OCI-LY3 (cell line): Measurements from ENCODE around the gene ZFR2.

ENCODE experiments used
- H2AFZ ChIP-seq: fragments of 200-600, 300-600 bp; shearing (Covaris generic); 2 replicates; pipeline ENCODE4 v1.6.0; 2014; ENCODE audit warnings: antibody characterized with exemption, low read depth, low read length
- H3K27ac ChIP-seq: fragments of 200-600, 300-600 bp; sonication (generic); 2 replicates; pipeline ENCODE4 v1.5.1; 2014; ENCODE audit warnings: mild to moderate bottlenecking, low read length, moderate library complexity, mixed read lengths
- H3K27me3 ChIP-seq: fragments of 200-600, 300-600 bp; sonication (generic); 2 replicates; pipeline ENCODE4 v1.6.1; 2014; ENCODE audit warnings: low read depth, low read length, mixed read lengths
- H3K36me3 ChIP-seq: fragments of 200-600, 300-600 bp; sonication (generic); replicated peaks from 2 replicates; pipeline ENCODE3; 2014; ENCODE audit warnings: low read depth, low read length, mixed read lengths
- H3K4me1 ChIP-seq: fragments of 300-600, 200-600 bp; sonication (generic); 2 replicates; pipeline ENCODE4 v1.6.1; 2014; ENCODE audit warnings: low read length, mixed read lengths
- H3K4me2 ChIP-seq: fragments of 200-600, 300-600 bp; sonication (generic); 2 replicates; pipeline ENCODE4 v1.6.1; 2014; ENCODE audit warnings: low read length, mixed read lengths
- H3K4me3 ChIP-seq: fragments of 300-600, 200-600 bp; sonication (generic); 2 replicates; pipeline ENCODE4 v1.5.1; 2014; ENCODE audit warnings: antibody characterized with exemption, mild to moderate bottlenecking, low read length, moderate library complexity
- H3K79me2 ChIP-seq: fragments of 300-600, 200-600 bp; shearing (Covaris generic); 2 replicates; pipeline ENCODE4 v1.6.1; 2014; ENCODE audit warnings: mild to moderate bottlenecking, low read length, mixed read lengths
- H3K9ac ChIP-seq: fragments of 300-600, 200-600 bp; shearing (Covaris generic); 2 replicates; pipeline ENCODE4 v1.6.0; 2014; ENCODE audit warnings: mild to moderate bottlenecking, low read length, moderate library complexity
- H3K9me3 ChIP-seq: fragments of 200-600, 300-600 bp; shearing (Covaris generic); 2 replicates; pipeline ENCODE4 v1.6.1; 2014; ENCODE audit warnings: low read length, mixed read lengths; ENCODE audit not compliant: insufficient read depth
- H4K20me1 ChIP-seq: fragments of 200-600, 300-600 bp; sonication (generic); 2 replicates; pipeline ENCODE4 v1.6.1; 2016; ENCODE audit warnings: low read length, mixed read lengths; ENCODE audit not compliant: insufficient read depth
- CTCF ChIP-seq: fragments of 200-600, 300-600 bp; sonication (generic); IDR thresholded peaks from 2 replicates; pipeline ENCODE4 v1.5.1; 2014; ENCODE audit warnings: antibody characterized with exemption, low read length, low read depth
- EZH2phosphoT487 ChIP-seq: fragments of 200-600 bp; shearing (Covaris generic); IDR thresholded peaks from 2 replicates; pipeline ENCODE4 v1.6.1; 2018; ENCODE audit warnings: antibody characterized with exemption, mixed run types, low read depth

The ZFR2 gene

GRCh38 chr19:3808420-3809143, 60.3 kb downstream of the ZFR2 start:
- Histone ChIP-seq H3K27ac (no peak overlapping the region), H3K4me3 (no peak overlapping the region), H3K27me3 (no peaks in the 10 kb centered on the region; the same call in 1 of the 2 replicates), H4K20me1 (no peaks in the 10 kb centered on the region), H3K4me1 (peaks cover 21% of the 10 kb centered on the region), H2AFZ (no peak overlapping the region), H3K36me3 (no peaks in the 10 kb centered on the region), H3K9ac (no peak overlapping the region), H3K4me2 (no peak overlapping the region), H3K79me2 (no peaks in the 10 kb centered on the region), H3K9me3 (no peaks in the 10 kb centered on the region; the same call in 1 of the 2 replicates)
- TF ChIP-seq EZH2phosphoT487 = no peak
- no peak for TF ChIP-seq CTCF

GRCh38 chr19:3807574-3808354, 61.1 kb downstream of the ZFR2 start:
- Histone ChIP-seq H3K4me1 (peaks cover 21% of the 10 kb centered on the region), H2AFZ (no peak overlapping the region), H3K4me3 (no peak overlapping the region), H4K20me1 (no peaks in the 10 kb centered on the region), H3K9ac (no peak overlapping the region), H3K4me2 (no peak overlapping the region), H3K27me3 (no peaks in the 10 kb centered on the region), H3K36me3 (no peaks in the 10 kb centered on the region), H3K27ac (no peak overlapping the region), H3K79me2 (no peaks in the 10 kb centered on the region), H3K9me3 (no peaks in the 10 kb centered on the region; the same call in 1 of the 2 replicates)
- no peak for TF ChIP-seq CTCF
- no peak for TF ChIP-seq EZH2phosphoT487

GRCh38 chr19:3807131-3807480, 61.7 kb downstream of the ZFR2 start:
- no peaks in the 10 kb centered on the region for H4K20me1 ChIP-seq
- TF ChIP-seq EZH2phosphoT487 (no peak), CTCF (no peak)
- H3K27ac ChIP-seq = no peak overlapping the region
- H2AFZ ChIP-seq = no peak overlapping the region
- no peaks in the 10 kb centered on the region for H3K36me3 ChIP-seq
- no peak overlapping the region for H3K4me2 ChIP-seq
- H3K27me3 ChIP-seq = no peaks in the 10 kb centered on the region
- no peak overlapping the region for H3K4me3 ChIP-seq
- peaks cover 21% of the 10 kb centered on the region for H3K4me1 ChIP-seq
- no peaks in the 10 kb centered on the region; the same call in 1 of the 2 replicates for H3K9me3 ChIP-seq
- H3K9ac ChIP-seq = no peak overlapping the region
- no peaks in the 10 kb centered on the region for H3K79me2 ChIP-seq

GRCh38 chr19:3805859-3806258, 63.0 kb downstream of the ZFR2 start:
- Histone ChIP-seq H3K4me1 (peaks cover 16% of the 10 kb centered on the region), H3K9me3 (no peaks in the 10 kb centered on the region; the same call in 1 of the 2 replicates), H3K36me3 (no peaks in the 10 kb centered on the region), H3K27me3 (no peaks in the 10 kb centered on the region), H3K4me2 (no peak overlapping the region), H4K20me1 (no peaks in the 10 kb centered on the region), H3K27ac (no peak overlapping the region), H3K79me2 (no peaks in the 10 kb centered on the region), H3K4me3 (no peak overlapping the region), H2AFZ (no peak overlapping the region), H3K9ac (no peak overlapping the region)
- TF ChIP-seq EZH2phosphoT487 (no peak), CTCF (no peak)
